Liver (tissue), 3 donors: ENCODE data around the gene NRG3.

ENCODE experiments used
- CTCF ChIP-seq: fragments of 150-350 bp; IDR thresholded peaks from 2 replicates; pipeline ENCODE4 v1.5.1; 2017; ENCODE audit warnings: improper control_type of control experiment, low read depth, low read length; ENCODE audit not compliant: missing input control
- EGR1 ChIP-seq, 2 donors: IDR thresholded peaks; 2 replicates each; pipeline ENCODE4 v1.6.1; 2016 to 2018; ENCODE audit warnings: antibody characterized with exemption in 2 of 2, low read depth in 2 of 2
- FOXA1 ChIP-seq: IDR thresholded peaks from 2 replicates; pipeline ENCODE4 v1.6.1; 2016; ENCODE audit warnings: antibody characterized with exemption
- GABPA ChIP-seq, 2 donors: IDR thresholded peaks in 1 of 2; conservative IDR thresholded peaks in 1 of 2; 2 replicates each; pipeline ENCODE4 v1.6.1; 2016; ENCODE audit warnings: antibody characterized with exemption in 2 of 2, mild to moderate bottlenecking in 1 of 2, moderate library complexity in 1 of 2
- HNF4G ChIP-seq: IDR thresholded peaks from 2 replicates; pipeline ENCODE4 v1.6.1; 2016; ENCODE audit warnings: antibody characterized with exemption
- JUND ChIP-seq, 2 donors: IDR thresholded peaks; 2 replicates each; pipeline ENCODE4 v1.6.1; 2016; ENCODE audit warnings: antibody characterized with exemption in 2 of 2
- MAX ChIP-seq: IDR thresholded peaks from 2 replicates; pipeline ENCODE4 v1.6.1; 2016; ENCODE audit warnings: antibody characterized with exemption
- RAD21 ChIP-seq, 2 donors: IDR thresholded peaks; 2 replicates each; pipeline ENCODE4 v1.6.1; 2016; ENCODE audit warnings: antibody characterized with exemption in 2 of 2, mild to moderate bottlenecking in 2 of 2
- RXRA ChIP-seq, 2 donors: IDR thresholded peaks; 2 replicates each; pipeline ENCODE4 v1.6.1; 2017 to 2018; ENCODE audit warnings: antibody characterized with exemption in 2 of 2, mild to moderate bottlenecking in 1 of 2
- SP1 ChIP-seq: IDR thresholded peaks from 2 replicates; pipeline ENCODE4 v1.6.1; 2018; ENCODE audit warnings: antibody characterized with exemption, mild to moderate bottlenecking
- TAF1 ChIP-seq: conservative IDR thresholded peaks from 2 replicates; pipeline ENCODE4 v1.6.1; 2016; ENCODE audit warnings: antibody characterized with exemption, mild to moderate bottlenecking
- YY1 ChIP-seq: IDR thresholded peaks from 2 replicates; pipeline ENCODE4 v1.6.1; 2016; ENCODE audit warnings: antibody characterized with exemption, mild to moderate bottlenecking
- ZBTB33 ChIP-seq: IDR thresholded peaks from 2 replicates; pipeline ENCODE4 v1.6.1; 2016; ENCODE audit warnings: antibody characterized with exemption
- TF ChIP-seq, protein P1 (sequence below): IDR thresholded peaks from 2 replicates; pipeline ENCODE4 v1.6.1; 2016; ENCODE audit warnings: antibody characterized with exemption, mild to moderate bottlenecking
- donor health status: healthy.
- donor health status: healthy.

GRCh38 chr10:82041018-82041417 is 166.0 kb downstream of the NRG3 start:
- TF ChIP-seq CTCF (no peak), MAX (no peak), YY1 (no peak), TAF1 (no peak), RXRA (IDR thresholded peaks at IDR 0.05) (no peak), RAD21 (IDR thresholded peaks at IDR 0.05) (no peak), ZBTB33 (no peak), FOXA1 (no peak), HNF4G (no peak), EGR1 (IDR thresholded peaks at IDR 0.05; ENCODE audit: low read depth in 2 of 2) (no peak), SP1 (no peak), GABPA (IDR thresholded peaks at IDR 0.05 in 1 of 2, conservative IDR thresholded peaks at IDR 0.05 in 1 of 2) (no peak), JUND (IDR thresholded peaks at IDR 0.05) (no peak)
- TF ChIP-seq, protein P1, sequence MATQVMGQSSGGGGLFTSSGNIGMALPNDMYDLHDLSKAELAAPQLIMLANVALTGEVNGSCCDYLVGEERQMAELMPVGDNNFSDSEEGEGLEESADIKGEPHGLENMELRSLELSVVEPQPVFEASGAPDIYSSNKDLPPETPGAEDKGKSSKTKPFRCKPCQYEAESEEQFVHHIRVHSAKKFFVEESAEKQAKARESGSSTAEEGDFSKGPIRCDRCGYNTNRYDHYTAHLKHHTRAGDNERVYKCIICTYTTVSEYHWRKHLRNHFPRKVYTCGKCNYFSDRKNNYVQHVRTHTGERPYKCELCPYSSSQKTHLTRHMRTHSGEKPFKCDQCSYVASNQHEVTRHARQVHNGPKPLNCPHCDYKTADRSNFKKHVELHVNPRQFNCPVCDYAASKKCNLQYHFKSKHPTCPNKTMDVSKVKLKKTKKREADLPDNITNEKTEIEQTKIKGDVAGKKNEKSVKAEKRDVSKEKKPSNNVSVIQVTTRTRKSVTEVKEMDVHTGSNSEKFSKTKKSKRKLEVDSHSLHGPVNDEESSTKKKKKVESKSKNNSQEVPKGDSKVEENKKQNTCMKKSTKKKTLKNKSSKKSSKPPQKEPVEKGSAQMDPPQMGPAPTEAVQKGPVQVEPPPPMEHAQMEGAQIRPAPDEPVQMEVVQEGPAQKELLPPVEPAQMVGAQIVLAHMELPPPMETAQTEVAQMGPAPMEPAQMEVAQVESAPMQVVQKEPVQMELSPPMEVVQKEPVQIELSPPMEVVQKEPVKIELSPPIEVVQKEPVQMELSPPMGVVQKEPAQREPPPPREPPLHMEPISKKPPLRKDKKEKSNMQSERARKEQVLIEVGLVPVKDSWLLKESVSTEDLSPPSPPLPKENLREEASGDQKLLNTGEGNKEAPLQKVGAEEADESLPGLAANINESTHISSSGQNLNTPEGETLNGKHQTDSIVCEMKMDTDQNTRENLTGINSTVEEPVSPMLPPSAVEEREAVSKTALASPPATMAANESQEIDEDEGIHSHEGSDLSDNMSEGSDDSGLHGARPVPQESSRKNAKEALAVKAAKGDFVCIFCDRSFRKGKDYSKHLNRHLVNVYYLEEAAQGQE: no peak
